GM06990 (cell line): ENCODE data around the gene MT1B.
A peak's percentile ranks its signal among the peaks of the same experiment; 100 is the strongest.
"Not testable (repeated sequence)": the region's sequence is repeated elsewhere in the genome, so short reads cannot be mapped to it uniquely, and the experiment has no call there.

Experiments
- DNase-seq: peaks from one replicate; pipeline ENCODE4 v3.0.0-alpha.2; 2011; ENCODE audit not compliant: insufficient read length; ENCODE audit errors: extremely low read depth
- H3K27me3 ChIP-seq: replicated peaks from 2 replicates; pipeline ENCODE4 v1.6.0; 2011; ENCODE audit warnings: low read length; ENCODE audit not compliant: control insufficient read depth, insufficient read depth
- H3K36me3 ChIP-seq: 2 replicates; pipeline ENCODE4 v1.5.1; 2011; ENCODE audit warnings: low read length; ENCODE audit not compliant: control insufficient read depth, insufficient read depth
- H3K4me3 ChIP-seq: replicated peaks from 2 replicates; pipeline ENCODE4 v1.5.1; 2011; ENCODE audit warnings: low read depth, mild to moderate bottlenecking, control low read depth, low read length
- TF ChIP-seq, protein P1 (sequence below): IDR thresholded peaks from 2 replicates; pipeline ENCODE4 v1.5.1; 2011; ENCODE audit warnings: low read length, control low read depth, mild to moderate bottlenecking, inconsistent platforms; ENCODE audit not compliant: insufficient read depth, poor library complexity, severe bottlenecking

Gene MT1B

DNA sequence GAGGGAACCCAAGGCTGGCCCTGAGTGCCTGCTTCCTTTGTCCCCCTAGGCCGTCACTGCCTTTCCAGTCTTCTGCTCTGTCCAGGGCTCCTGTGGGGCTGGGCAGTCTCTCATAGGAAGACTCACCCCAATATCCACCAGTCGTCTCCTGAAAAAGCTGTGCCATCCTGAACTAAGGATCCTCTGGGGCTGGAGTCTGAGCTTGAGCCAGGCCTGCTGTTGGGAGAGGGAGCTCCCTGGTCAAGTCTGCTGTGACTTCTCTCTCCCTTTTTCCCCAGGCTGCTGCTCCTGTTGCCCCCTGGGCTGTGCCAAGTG, 18.9 kb downstream of the MT1B start:
- TF ChIP-seq, protein P1, sequence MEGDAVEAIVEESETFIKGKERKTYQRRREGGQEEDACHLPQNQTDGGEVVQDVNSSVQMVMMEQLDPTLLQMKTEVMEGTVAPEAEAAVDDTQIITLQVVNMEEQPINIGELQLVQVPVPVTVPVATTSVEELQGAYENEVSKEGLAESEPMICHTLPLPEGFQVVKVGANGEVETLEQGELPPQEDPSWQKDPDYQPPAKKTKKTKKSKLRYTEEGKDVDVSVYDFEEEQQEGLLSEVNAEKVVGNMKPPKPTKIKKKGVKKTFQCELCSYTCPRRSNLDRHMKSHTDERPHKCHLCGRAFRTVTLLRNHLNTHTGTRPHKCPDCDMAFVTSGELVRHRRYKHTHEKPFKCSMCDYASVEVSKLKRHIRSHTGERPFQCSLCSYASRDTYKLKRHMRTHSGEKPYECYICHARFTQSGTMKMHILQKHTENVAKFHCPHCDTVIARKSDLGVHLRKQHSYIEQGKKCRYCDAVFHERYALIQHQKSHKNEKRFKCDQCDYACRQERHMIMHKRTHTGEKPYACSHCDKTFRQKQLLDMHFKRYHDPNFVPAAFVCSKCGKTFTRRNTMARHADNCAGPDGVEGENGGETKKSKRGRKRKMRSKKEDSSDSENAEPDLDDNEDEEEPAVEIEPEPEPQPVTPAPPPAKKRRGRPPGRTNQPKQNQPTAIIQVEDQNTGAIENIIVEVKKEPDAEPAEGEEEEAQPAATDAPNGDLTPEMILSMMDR: no peak
- Histone ChIP-seq H3K27me3 (peaks cover 7% of the 10 kb centered on the region), H3K4me3 (no peak overlapping the region), H3K36me3 (no peaks in the 10 kb centered on the region)
- no peak for DNase-seq

DNA sequence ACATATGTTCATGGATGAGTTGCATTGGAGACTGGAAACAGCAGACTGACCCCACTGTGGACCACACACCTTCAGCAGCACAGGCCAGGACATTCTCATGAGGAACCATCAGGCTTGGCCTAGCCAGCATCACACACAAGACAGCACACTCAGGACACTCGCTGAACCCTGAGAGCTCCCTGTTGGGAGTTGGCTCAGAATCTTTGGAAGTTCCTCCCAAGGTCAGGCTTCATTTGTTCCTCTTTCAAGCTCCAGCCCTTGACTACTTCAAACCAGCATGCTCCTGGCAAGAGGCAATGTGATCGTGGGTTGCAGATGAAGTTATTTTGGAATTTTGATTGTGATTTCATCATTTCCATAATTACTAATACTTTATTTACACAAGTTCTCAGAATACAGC, 20.0 kb downstream of the MT1B start:
- H3K4me3 ChIP-seq, H3K36me3 ChIP-seq, DNase-seq, H3K27me3 ChIP-seq: not testable (repeated sequence)

DNA sequence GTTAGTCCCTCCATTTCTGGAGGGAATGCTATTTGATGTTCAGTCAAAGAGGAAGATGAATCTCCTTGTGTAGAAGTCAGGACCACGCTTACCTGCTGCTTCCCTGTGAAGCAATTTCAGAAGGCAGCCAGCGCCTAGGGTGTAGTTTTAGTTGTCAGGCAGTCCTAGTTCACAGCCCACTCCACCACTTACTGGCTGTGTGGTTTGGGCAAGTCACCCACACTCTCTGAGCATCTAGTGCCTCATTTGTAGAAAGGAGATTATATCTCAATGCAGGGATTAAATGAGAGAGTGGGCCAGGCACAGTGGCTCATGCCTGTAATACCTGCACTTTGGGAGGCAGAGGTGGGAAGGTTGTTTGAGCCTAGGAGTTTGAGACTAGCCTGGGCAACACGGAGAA, 20.5 kb downstream of the MT1B start:
- H3K27me3 ChIP-seq, H3K36me3 ChIP-seq, DNase-seq, H3K4me3 ChIP-seq: not testable (repeated sequence)

DNA sequence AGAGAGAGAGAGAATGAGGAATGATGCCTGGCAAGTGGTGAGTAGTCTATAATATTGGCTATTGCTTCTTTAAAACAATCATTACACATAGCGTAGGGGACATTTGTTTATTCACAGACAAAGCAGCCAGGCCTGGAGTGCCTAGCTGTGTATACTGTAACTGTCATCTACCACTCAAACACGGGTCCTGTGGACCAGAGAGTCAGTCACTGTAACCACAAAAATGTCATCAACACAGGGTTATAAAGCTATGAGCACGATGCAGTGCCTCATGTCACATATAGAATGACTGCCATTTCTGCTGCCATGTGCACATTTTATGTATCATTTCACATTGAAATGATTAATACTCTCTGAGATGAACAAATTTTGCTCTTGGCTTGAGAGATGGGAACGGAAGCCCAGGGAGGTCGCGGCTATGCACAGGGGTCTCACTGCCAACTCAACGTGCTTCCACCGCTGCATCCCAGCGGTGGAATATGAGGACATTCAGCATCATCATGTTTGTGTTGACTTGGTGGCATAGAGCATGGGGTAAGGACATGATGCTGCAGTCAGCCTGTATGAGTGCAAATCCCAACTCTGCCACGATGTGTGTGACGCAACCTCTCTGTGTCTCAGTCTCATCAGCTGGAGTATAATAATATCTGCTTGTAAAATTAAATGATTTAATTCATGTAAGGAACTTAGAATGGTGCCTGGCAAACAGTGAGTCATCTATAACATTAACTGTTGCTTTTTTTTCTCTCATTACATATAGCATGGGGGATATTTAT, 21.3 kb downstream of the MT1B start:
- no peak overlapping the region for H3K4me3 ChIP-seq

DNA sequence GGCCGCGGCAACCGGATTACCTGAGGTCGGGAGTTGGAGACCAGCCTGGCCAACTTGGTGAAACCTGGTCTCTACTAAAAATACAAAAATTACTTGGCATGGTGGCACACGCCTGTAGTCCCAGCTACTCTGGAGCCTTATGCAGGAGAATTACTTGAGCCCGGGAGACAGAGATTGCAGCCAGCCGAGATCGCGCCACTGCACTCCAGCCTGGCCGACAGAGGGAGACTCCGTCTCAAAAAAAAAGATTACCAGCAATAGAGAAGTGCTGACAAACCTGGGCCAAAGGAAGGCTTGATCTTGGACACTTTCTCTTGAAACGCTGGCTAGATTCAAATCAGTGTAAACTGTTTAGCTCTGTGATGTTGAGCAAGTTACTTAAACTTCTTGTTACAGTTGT, 22.2 kb downstream of the MT1B start:
- TF ChIP-seq, protein P1: peak; percentile 62
- peaks cover 4% of the 10 kb centered on the region for H3K27me3 ChIP-seq
- DNase-seq: no peak
- H3K4me3 ChIP-seq: no peak overlapping the region
- no peaks in the 10 kb centered on the region for H3K36me3 ChIP-seq

More for the DNA sequence above, 21.3 kb downstream of the MT1B start:
- Histone ChIP-seq H3K36me3 (no peaks in the 10 kb centered on the region), H3K27me3 (peaks cover 7% of the 10 kb centered on the region)
- no peak for DNase-seq
- TF ChIP-seq, protein P1: no peak

DNA sequence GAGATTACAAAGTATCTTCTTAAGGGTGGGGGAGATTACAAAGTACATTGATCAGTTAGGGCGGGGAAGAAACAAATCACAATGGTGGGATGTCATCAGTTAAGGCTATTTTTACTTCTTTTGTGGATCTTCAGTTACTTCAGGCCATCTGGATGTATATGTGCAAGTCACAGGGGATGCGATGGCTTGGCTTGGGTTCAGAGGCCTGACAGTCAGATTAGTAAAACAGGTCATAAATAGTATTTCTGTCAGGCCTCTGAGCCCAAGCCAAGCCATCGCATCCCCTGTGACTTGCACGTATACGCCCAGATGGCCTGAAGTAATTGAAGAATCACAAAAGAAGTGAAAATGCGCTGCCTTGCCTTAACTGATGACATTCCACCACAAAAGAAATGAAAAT, 22.9 kb downstream of the MT1B start:
- not testable (repeated sequence) for H3K4me3 ChIP-seq, H3K27me3 ChIP-seq, H3K36me3 ChIP-seq, DNase-seq

DNA sequence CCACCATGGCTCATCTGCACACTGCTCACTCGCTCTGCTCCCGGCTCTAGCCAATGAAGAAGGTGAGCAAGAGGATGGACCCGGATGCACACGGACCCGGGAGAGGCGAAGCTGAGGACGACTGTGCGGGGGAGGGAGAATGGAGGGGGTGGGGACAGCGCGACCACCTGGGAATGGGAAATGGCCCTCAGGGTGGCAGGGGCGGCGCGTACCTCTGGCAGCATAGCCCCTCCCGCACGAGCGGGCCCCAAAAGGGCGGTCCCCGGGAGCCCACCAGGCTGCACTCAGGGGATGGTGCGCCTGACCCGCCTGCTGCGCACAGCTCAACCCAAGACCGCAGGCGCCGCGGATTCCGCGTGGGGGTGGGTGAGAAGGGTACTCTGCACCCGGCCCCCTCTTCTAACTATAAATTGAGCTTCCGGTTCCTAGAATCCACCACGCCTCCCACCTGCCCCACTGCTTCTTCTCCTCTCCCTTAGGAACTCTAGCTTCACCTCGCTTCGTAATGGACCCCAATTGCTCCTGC, 24.1 kb downstream of the MT1B start:
- H3K27me3 ChIP-seq: no peaks in the 10 kb centered on the region; the same call in none of the 2 replicates
- no peaks in the 10 kb centered on the region for H3K36me3 ChIP-seq
- peak overlapping the region; percentile 19; the same call in 1 of the 2 replicates for H3K4me3 ChIP-seq
- TF ChIP-seq, protein P1: no peak
- DNase-seq: no peak
